ENCODE measurements around the gene CLCN1.
A peak's percentile ranks its signal among the peaks of the same experiment; 100 is the strongest.

Gene CLCN1

GRCh38 chr7:143316492-143316891 lies 581 bp downstream of the CLCN1 start:
- no peaks in the 10 kb centered on the region for H3K9me3 ChIP-seq (ENCODE audit: control insufficient read depth, low read length)
- 98% methylated on average over 3 of the region's 4 CpGs for WGBS

GRCh38 chr7:143318661-143319060 lies 2.8 kb downstream of the CLCN1 start:
- H3K14ac ChIP-seq (ENCODE audit: low read length in 2 of 2): no peak overlapping the region
- no peak overlapping the region for H3K27ac ChIP-seq (ENCODE audit: low read length, poor library complexity, severe bottlenecking)
- peak overlapping the region in 1 of 2 experiments; percentile 55 for H2BK12ac ChIP-seq (ENCODE audit: low read length in 2 of 2)
- H3K4me1 ChIP-seq (ENCODE audit: control insufficient read depth, insufficient read depth, low read depth, low read length): peaks cover 3% of the 10 kb centered on the region
- no peak overlapping the region for H2BK120ac ChIP-seq (ENCODE audit: low read depth, low read length)
- no peak overlapping the region for H3K23ac ChIP-seq (ENCODE audit: low read length in 2 of 2)
- H4K91ac ChIP-seq (ENCODE audit: low read length): no peak overlapping the region
- H3K9me3 ChIP-seq (ENCODE audit: control insufficient read depth, low read length): no peaks in the 10 kb centered on the region
- H2BK15ac ChIP-seq (ENCODE audit: low read depth, poor library complexity, severe bottlenecking): no peak overlapping the region
- WGBS: 52% methylated on average over 5 of the region's 5 CpGs
- H3K27me3 ChIP-seq (ENCODE audit: control insufficient read depth in 1 of 2, insufficient read depth in 1 of 2, low read length in 2 of 2): no peaks in the 10 kb centered on the region
- peak overlapping the region in 1 of 2 experiments; percentile 41 for H3K4me3 ChIP-seq (ENCODE audit: insufficient read depth in 1 of 2, low read depth in 1 of 2, low read length in 2 of 2)
- no peak overlapping the region for H3K4ac ChIP-seq (ENCODE audit: low read depth in 1 of 2, low read length in 2 of 2)
- peak overlapping the region; percentile 29 for H2AFZ ChIP-seq (ENCODE audit: low read depth, low read length)
- peak overlapping the region; percentile 3 for H4K8ac ChIP-seq (ENCODE audit: low read length)
- no peak overlapping the region for H3K4me2 ChIP-seq (ENCODE audit: low read length, poor library complexity, severe bottlenecking)
- no peaks in the 10 kb centered on the region for H3K79me1 ChIP-seq (replicated peaks; ENCODE audit: low read length, poor library complexity, severe bottlenecking)
- no peaks in the 10 kb centered on the region for H3K36me3 ChIP-seq (ENCODE audit: control insufficient read depth in 1 of 2, insufficient read depth in 2 of 2, low read depth in 1 of 2, low read length in 2 of 2)
- H3K18ac ChIP-seq (ENCODE audit: low read depth in 1 of 2, low read length in 2 of 2): peak overlapping the region in 1 of 2 experiments; percentile 35
- H2BK5ac ChIP-seq (ENCODE audit: low read depth, low read length, poor library complexity, severe bottlenecking): no peak overlapping the region
- DNase-seq: peak; percentile 90
- peak overlapping the region; percentile 69 for H3K9ac ChIP-seq (ENCODE audit: low read length)
- no peak overlapping the region for H2AK5ac ChIP-seq (ENCODE audit: low read length, severe bottlenecking)

More at GRCh38 chr7:143316492-143316891, 581 bp downstream of the CLCN1 start:
- Histone ChIP-seq H3K4me3 (ENCODE audit: insufficient read depth in 1 of 2, low read depth in 1 of 2, low read length in 2 of 2) (no peak overlapping the region), H2BK5ac (ENCODE audit: low read depth, low read length, poor library complexity, severe bottlenecking) (no peak overlapping the region), H3K23ac (ENCODE audit: low read length in 2 of 2) (no peak overlapping the region), H3K4me1 (ENCODE audit: control insufficient read depth, insufficient read depth, low read depth, low read length) (peaks cover 3% of the 10 kb centered on the region), H3K14ac (ENCODE audit: low read length in 2 of 2) (no peak overlapping the region), H3K79me1 (replicated peaks; ENCODE audit: low read length, poor library complexity, severe bottlenecking) (no peaks in the 10 kb centered on the region), H3K18ac (ENCODE audit: low read depth in 1 of 2, low read length in 2 of 2) (no peak overlapping the region), H4K8ac (ENCODE audit: low read length) (no peak overlapping the region), H3K27ac (ENCODE audit: low read length, poor library complexity, severe bottlenecking) (no peak overlapping the region), H2AFZ (ENCODE audit: low read depth, low read length) (no peak overlapping the region), H2BK15ac (ENCODE audit: low read depth, poor library complexity, severe bottlenecking) (no peak overlapping the region), H2BK120ac (ENCODE audit: low read depth, low read length) (no peak overlapping the region), H3K27me3 (ENCODE audit: control insufficient read depth in 1 of 2, insufficient read depth in 1 of 2, low read length in 2 of 2) (no peaks in the 10 kb centered on the region), H2BK12ac (ENCODE audit: low read length in 2 of 2) (no peak overlapping the region), H3K9ac (ENCODE audit: low read length) (no peak overlapping the region), H3K4me2 (ENCODE audit: low read length, poor library complexity, severe bottlenecking) (no peak overlapping the region), H3K4ac (ENCODE audit: low read depth in 1 of 2, low read length in 2 of 2) (no peak overlapping the region), H2AK5ac (ENCODE audit: low read length, severe bottlenecking) (no peak overlapping the region), H3K36me3 (ENCODE audit: control insufficient read depth in 1 of 2, insufficient read depth in 2 of 2, low read depth in 1 of 2, low read length in 2 of 2) (no peaks in the 10 kb centered on the region), H4K91ac (ENCODE audit: low read length) (no peak overlapping the region)
- no peak for DNase-seq

DNA sequence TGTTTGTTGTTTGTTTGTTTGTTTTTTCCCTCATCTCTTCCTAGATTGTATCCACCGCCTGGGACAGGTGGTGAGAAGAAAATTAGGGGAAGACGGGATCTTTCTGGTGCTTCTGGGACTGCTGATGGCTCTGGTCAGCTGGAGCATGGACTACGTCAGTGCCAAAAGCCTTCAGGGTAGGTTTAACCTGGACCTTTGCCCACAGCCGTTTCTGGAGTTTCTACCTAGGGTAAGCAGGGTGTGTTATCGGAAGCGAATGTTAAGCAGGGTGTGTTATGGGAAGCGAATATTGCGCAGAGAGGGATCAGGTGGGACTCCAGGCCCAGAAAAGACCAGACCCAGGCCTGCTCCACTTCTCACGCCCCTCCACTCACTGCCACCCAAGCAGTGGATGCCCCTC lies 4.7 kb downstream of the CLCN1 start:
- H2BK5ac ChIP-seq (ENCODE audit: low read depth, low read length, poor library complexity, severe bottlenecking): no peak overlapping the region
- no peaks in the 10 kb centered on the region for H3K36me3 ChIP-seq (ENCODE audit: control insufficient read depth in 1 of 2, insufficient read depth in 2 of 2, low read depth in 1 of 2, low read length in 2 of 2)
- H3K79me1 ChIP-seq (replicated peaks; ENCODE audit: low read length, poor library complexity, severe bottlenecking): no peaks in the 10 kb centered on the region
- no peaks in the 10 kb centered on the region for H3K27me3 ChIP-seq (ENCODE audit: control insufficient read depth in 1 of 2, insufficient read depth in 1 of 2, low read length in 2 of 2)
- WGBS: 86% methylated on average over 7 of the region's 9 CpGs
- H4K8ac ChIP-seq (ENCODE audit: low read length): no peak overlapping the region
- H3K4ac ChIP-seq (ENCODE audit: low read depth in 1 of 2, low read length in 2 of 2): no peak overlapping the region
- no peak overlapping the region for H3K18ac ChIP-seq (ENCODE audit: low read depth in 1 of 2, low read length in 2 of 2)
- DNase-seq: no peak
- H3K27ac ChIP-seq (ENCODE audit: low read length, poor library complexity, severe bottlenecking): no peak overlapping the region
- no peak overlapping the region for H2BK15ac ChIP-seq (ENCODE audit: low read depth, poor library complexity, severe bottlenecking)
- H2BK120ac ChIP-seq (ENCODE audit: low read depth, low read length): no peak overlapping the region
- H3K9me3 ChIP-seq (ENCODE audit: control insufficient read depth, low read length): no peaks in the 10 kb centered on the region
- H4K91ac ChIP-seq (ENCODE audit: low read length): no peak overlapping the region
- no peak overlapping the region for H3K4me2 ChIP-seq (ENCODE audit: low read length, poor library complexity, severe bottlenecking)
- H2BK12ac ChIP-seq (ENCODE audit: low read length in 2 of 2): peak overlapping the region in 1 of 2 experiments; percentile 18
- no peak overlapping the region for H2AK5ac ChIP-seq (ENCODE audit: low read length, severe bottlenecking)
- no peak overlapping the region for H3K9ac ChIP-seq (ENCODE audit: low read length)
- H3K4me1 ChIP-seq (ENCODE audit: control insufficient read depth, insufficient read depth, low read depth, low read length): peaks cover 3% of the 10 kb centered on the region
- no peak overlapping the region for H3K14ac ChIP-seq (ENCODE audit: low read length in 2 of 2)
- H3K4me3 ChIP-seq (ENCODE audit: insufficient read depth in 1 of 2, low read depth in 1 of 2, low read length in 2 of 2): no peak overlapping the region
- no peak overlapping the region for H3K23ac ChIP-seq (ENCODE audit: low read length in 2 of 2)
- no peak overlapping the region for H2AFZ ChIP-seq (ENCODE audit: low read depth, low read length)

DNA sequence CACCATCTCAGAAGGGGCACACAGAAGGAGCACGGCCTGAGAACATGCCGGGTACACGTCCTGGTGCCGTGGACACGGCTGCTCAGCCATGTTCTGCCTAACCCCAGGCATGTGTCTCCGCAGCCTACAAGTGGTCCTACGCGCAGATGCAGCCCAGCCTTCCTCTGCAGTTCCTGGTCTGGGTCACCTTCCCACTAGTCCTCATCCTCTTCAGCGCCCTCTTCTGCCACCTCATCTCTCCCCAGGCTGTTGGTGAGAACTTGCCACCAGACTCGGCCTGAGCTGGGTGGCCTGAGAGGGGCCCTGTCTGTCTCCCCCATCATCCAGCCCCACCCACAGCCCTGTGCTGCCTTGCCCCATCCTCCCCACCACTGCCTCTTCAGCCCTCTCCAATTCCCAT lies 5.3 kb downstream of the CLCN1 start:
- Histone ChIP-seq H3K4ac (ENCODE audit: low read depth in 1 of 2, low read length in 2 of 2) (peak overlapping the region in 1 of 2 experiments; percentile 1), H3K9me3 (ENCODE audit: control insufficient read depth, low read length) (no peaks in the 10 kb centered on the region), H3K9ac (ENCODE audit: low read length) (no peak overlapping the region), H3K14ac (ENCODE audit: low read length in 2 of 2) (no peak overlapping the region), H2BK12ac (ENCODE audit: low read length in 2 of 2) (peak overlapping the region; percentile 89 to 97), H4K8ac (ENCODE audit: low read length) (no peak overlapping the region), H3K27me3 (ENCODE audit: control insufficient read depth in 1 of 2, insufficient read depth in 1 of 2, low read length in 2 of 2) (no peaks in the 10 kb centered on the region), H3K79me1 (replicated peaks; ENCODE audit: low read length, poor library complexity, severe bottlenecking) (no peaks in the 10 kb centered on the region), H2BK120ac (ENCODE audit: low read depth, low read length) (peak overlapping the region; percentile 24), H4K91ac (ENCODE audit: low read length) (peak overlapping the region; percentile 75), H2BK15ac (ENCODE audit: low read depth, poor library complexity, severe bottlenecking) (no peak overlapping the region), H3K4me2 (ENCODE audit: low read length, poor library complexity, severe bottlenecking) (no peak overlapping the region), H2AFZ (ENCODE audit: low read depth, low read length) (no peak overlapping the region), H2AK5ac (ENCODE audit: low read length, severe bottlenecking) (no peak overlapping the region), H3K4me3 (ENCODE audit: insufficient read depth in 1 of 2, low read depth in 1 of 2, low read length in 2 of 2) (no peak overlapping the region), H3K36me3 (ENCODE audit: control insufficient read depth in 1 of 2, insufficient read depth in 2 of 2, low read depth in 1 of 2, low read length in 2 of 2) (no peaks in the 10 kb centered on the region), H3K18ac (ENCODE audit: low read depth in 1 of 2, low read length in 2 of 2) (peak overlapping the region; percentile 18 to 45), H3K23ac (ENCODE audit: low read length in 2 of 2) (no peak overlapping the region), H3K4me1 (ENCODE audit: control insufficient read depth, insufficient read depth, low read depth, low read length) (peaks cover 3% of the 10 kb centered on the region), H3K27ac (ENCODE audit: low read length, poor library complexity, severe bottlenecking) (no peak overlapping the region), H2BK5ac (ENCODE audit: low read depth, low read length, poor library complexity, severe bottlenecking) (no peak overlapping the region)
- WGBS: 93% methylated on average over 10 of the region's 10 CpGs
- no peak for DNase-seq

All from mesenchymal stem cell (in vitro differentiated cells and primary cell).